SK-N-SH treated with all-trans-retinoic acid at 6 μM for 48 hours (cell line): Measurements from ENCODE around the gene TMEM229A.

Source experiments
- PPARA ChIP-seq: fragments of 250-450 bp; sonication (Bioruptor Pico); IDR thresholded peaks from 2 replicates; pipeline ENCODE4 v1.5.0; 2020; ENCODE audit warnings: mild to moderate bottlenecking, borderline replicate concordance
- ZFP30 ChIP-seq: fragments of 450-650 bp; formaldehyde crosslinking; IDR thresholded peaks from 2 replicates; pipeline ENCODE4 v1.5.0; 2022; ENCODE audit warnings: mild to moderate bottlenecking, moderate library complexity

DNA sequence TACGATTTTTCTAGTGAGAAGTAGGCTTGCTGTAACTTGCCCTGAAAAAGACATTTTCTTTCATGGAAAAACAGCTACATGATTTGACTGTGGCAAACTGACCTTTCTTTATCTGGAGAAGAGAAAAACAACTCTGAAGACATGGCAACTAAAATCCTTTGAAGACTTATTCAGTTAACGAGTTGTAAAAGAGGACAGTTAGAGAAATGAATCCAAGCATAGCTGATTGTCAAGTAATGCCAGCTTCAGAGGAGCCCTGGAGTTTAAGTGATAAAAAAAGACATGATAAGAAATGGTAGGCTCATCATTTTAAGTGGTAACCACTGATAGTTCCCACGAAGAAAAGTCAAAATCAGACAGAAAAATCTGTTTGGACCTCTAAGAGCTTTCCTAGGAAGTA is 19.6 kb downstream of the TMEM229A start:
- TF ChIP-seq PPARA (CRISPR knock-in tag), result no peak
- TF ChIP-seq ZFP30 (CRISPR knock-in tag), result no peak
